GM20000 (cell line): Measurements from ENCODE around the gene EPN3.

Experiments used
- DNase-seq: peaks from one replicate; pipeline ENCODE4 v3.0.0; 2012; ENCODE audit warnings: low spot score
- CTCF ChIP-seq: IDR thresholded peaks from 2 replicates; pipeline ENCODE4 v1.5.1; 2012; ENCODE audit warnings: mild to moderate bottlenecking, control low read depth; ENCODE audit errors: extremely low read depth, missing control alignments

Gene EPN3

DNA sequence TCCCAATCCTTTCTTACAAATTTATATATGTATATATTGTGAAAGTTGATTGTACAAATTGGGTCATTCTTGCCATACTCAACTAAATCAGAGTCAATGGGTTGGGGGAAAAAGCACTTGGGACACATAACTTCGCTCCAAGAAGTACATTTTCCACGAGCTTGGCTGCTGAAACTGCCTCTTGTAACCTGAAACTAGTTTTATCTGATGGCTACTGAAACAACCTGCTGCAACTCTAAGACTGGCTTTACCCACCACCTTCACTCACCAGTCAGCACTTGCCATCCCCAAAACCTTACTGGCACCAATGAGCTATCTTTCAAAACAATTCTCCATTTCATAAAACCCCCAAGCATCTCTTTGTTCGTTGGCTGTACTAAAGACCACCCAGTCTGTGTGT lies 38.8 kb upstream of the EPN3 start:
- DNase-seq: no peak
- TF ChIP-seq CTCF: no peak

DNA sequence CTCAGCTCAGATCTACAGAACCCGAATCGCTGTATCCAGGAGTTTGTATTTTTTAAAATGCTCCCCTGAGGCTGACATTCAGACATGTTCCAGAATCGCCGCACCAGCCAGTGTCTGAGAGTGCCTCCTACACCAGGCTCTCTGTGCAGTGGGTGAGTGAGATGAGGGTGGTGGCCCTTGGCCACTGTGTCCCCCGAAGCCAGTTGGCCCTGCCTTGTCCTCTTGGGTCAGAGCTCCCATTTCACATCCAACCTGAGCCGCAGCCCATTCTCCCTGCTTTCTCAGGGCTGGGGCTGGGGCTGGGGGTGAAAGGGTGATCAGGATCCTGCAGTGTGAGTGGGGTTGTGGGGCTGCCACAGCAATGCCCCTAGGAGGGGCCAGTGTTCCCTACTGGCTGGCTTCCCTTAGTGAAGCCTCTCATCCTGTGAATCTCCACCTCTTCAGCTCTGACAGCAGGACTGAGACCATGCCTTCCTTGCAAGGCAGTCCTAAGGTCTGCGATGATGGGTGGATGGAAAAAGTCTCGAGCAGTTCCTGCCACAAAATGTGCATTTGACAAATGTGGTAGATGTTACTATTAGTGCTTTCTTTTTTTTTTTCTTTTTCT lies 37.2 kb upstream of the EPN3 start:
- no peak for TF ChIP-seq CTCF
- DNase-seq: no peak

DNA sequence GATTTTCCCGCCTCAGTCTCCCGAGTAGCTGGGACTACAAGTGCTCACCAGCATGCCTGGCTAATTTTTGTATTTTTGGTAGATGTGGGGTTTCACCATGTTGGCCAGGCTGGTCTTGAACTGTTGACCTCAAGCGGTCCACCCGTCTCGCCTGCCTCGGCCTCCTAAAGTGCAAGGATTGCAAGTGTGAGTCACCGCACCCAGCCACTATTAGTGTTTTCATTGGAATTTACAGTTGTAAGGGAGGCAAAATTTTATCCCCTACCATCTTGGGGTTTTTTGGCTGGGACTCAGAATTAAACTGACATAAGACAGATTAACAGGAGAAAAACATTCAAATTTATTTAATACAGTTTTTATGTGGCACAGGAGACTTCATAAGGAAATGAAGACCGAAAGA lies 36.6 kb upstream of the EPN3 start:
- no peak for DNase-seq
- no peak for TF ChIP-seq CTCF

- no peak for TF ChIP-seq CTCF
- DNase-seq: no peak
These were observed 34.3 kb upstream of the EPN3 start for GRCh38 chr17:50498021-50498874.

DNA sequence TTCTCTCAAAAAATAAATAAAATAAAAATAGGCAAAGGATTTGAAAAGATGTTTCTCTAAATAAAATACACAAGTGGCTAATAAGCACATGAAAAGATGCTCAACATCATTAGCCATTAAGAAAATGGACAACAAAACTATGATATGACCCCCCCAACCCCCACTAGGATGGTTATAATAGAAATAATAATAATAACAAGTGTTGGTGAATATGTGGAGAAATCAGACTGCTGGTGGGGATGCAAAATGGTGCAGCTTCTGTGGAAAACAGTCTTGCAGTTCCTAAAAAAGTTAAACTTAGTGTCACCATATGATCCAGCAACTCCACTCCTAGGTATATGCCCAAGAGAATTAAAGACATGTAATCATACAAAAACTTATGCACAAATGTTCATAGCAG lies 33.3 kb upstream of the EPN3 start:
- no peak for DNase-seq
- no peak for TF ChIP-seq CTCF

DNA sequence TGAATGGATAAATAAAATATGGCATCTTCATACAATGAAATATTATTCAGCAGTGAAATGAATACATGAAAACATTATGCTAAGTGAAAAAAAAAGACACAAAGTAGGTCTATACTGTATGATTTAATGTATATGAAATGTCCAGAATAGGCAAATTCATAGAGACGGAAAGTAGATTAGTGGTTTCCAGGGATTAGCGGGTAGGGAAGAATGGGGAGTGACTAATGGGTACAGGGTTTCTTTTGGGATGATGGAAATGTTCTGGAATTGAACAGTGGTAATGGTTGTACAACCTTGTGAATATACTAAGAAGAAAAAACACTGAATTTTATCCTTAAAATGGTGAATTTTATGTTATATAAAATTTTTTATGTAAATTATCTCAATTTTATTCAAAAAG lies 32.8 kb upstream of the EPN3 start:
- TF ChIP-seq CTCF: no peak
- DNase-seq: no peak

- DNase-seq: no peak
- TF ChIP-seq CTCF: peak; percentile 5
These were observed 31.5 kb upstream of the EPN3 start for GRCh38 chr17:50501054-50501453.
